HepG2 (cell line): Measurements from ENCODE around the gene RIN3. TPM values are rescaled to one million over a fixed set of nuclear protein-coding genes. Genes with fewer than 3 reads are reported as not detected.
A peak's percentile ranks its signal among the peaks of the same experiment; 100 is the strongest.

Experiments used
- AGO2 ChIP-seq: fragments of 200-400 bp; formaldehyde crosslinking; optimal IDR thresholded peaks from 2 replicates; pipeline ENCODE3; 2017; ENCODE audit warnings: mild to moderate bottlenecking, low read depth, low read length, moderate library complexity
- ATF1 ChIP-seq: IDR thresholded peaks from 2 replicates; pipeline ENCODE4 v1.6.1; 2016; ENCODE audit warnings: mild to moderate bottlenecking, control low read depth
- HDAC2 ChIP-seq: sonication (generic); formaldehyde crosslinking; IDR thresholded peaks from 2 replicates; pipeline ENCODE4 v1.4.0; 2020; ENCODE audit warnings: missing genetic modification reagents
- KDM3A ChIP-seq: IDR thresholded peaks from 2 replicates; pipeline ENCODE4 v1.6.1; 2018; ENCODE audit warnings: low read depth, missing compliant biosample characterization
- REPIN1 ChIP-seq: sonication (generic); formaldehyde crosslinking; IDR thresholded peaks from 2 replicates; pipeline ENCODE4 v1.8.0; 2022; ENCODE audit warnings: missing genetic modification reagents, low read depth, mild to moderate bottlenecking, borderline replicate concordance
- RERE ChIP-seq: IDR thresholded peaks from 2 replicates; pipeline ENCODE4 v1.6.1; 2016; ENCODE audit warnings: low read depth, missing genetic modification reagents, missing compliant biosample characterization
- ZBTB20 ChIP-seq: sonication (generic); formaldehyde crosslinking; IDR thresholded peaks from 2 replicates; pipeline ENCODE4 v1.8.1; 2023; ENCODE audit warnings: missing genetic modification reagents, low read depth, mild to moderate bottlenecking, borderline replicate concordance
- ZBTB25 ChIP-seq: IDR thresholded peaks from 2 replicates; pipeline ENCODE4 v1.6.1; 2018; ENCODE audit warnings: missing genetic modification reagents
- ZBTB4 ChIP-seq: sonication (generic); formaldehyde crosslinking; IDR thresholded peaks from 2 replicates; pipeline ENCODE4 v1.4.0; 2020; ENCODE audit warnings: missing genetic modification reagents, mild to moderate bottlenecking, borderline replicate concordance
- ZNF609 ChIP-seq: sonication (generic); formaldehyde crosslinking; IDR thresholded peaks from 2 replicates; pipeline ENCODE4 v1.4.0; 2020; ENCODE audit warnings: mild to moderate bottlenecking, missing genetic modification reagents, borderline replicate concordance
- ZNF761 ChIP-seq: sonication (generic); formaldehyde crosslinking; conservative IDR thresholded peaks from 2 replicates; pipeline ENCODE4 v1.4.0; 2020; ENCODE audit warnings: mild to moderate bottlenecking, missing genetic modification reagents
- ZNF781 ChIP-seq: sonication (generic); formaldehyde crosslinking; IDR thresholded peaks from 2 replicates; pipeline ENCODE4 v1.5.1; 2020; ENCODE audit warnings: borderline replicate concordance, mild to moderate bottlenecking, missing genetic modification reagents; ENCODE audit errors: not compliant biosample characterization
- polyA plus RNA-seq, 8 experiments: library from polyadenylated mRNA; depleted of rRNA in 3 of 8; stranded (reverse) in 7 of 8; unstranded in 1 of 8; fragments of >200 nt; fragmentation: Illumina TruSeq in 4 of 8; extraction: Trizol in 4 of 8; gene quantifications; 2 replicates each; pipeline versions ENCODE4 v1.2.1 to v1.2.3, GENCODE V29; 2011 to 2016; ENCODE audit warnings: low read depth in 4 of 8, missing spikeins in 1 of 8, mixed read lengths in 1 of 8; ENCODE audit not compliant: insufficient read depth in 1 of 8
- total RNA-seq, 5 experiments: library from RNA; depleted of rRNA; stranded (reverse); fragments of >200 nt; fragmentation: Illumina TruSeq; extraction: Trizol; gene quantifications; 2 replicates each; pipeline ENCODE4 v1.2.3, GENCODE V29; 2016; ENCODE audit warnings: low read depth in 1 of 5

RIN3 gene
- total and polyA plus RNA-seq, 2 of the 13 experiments (the other 11 are each of a cell fraction or from before 2014, with no cell fraction given), result 2.3 to 3.6 TPM

DNA sequence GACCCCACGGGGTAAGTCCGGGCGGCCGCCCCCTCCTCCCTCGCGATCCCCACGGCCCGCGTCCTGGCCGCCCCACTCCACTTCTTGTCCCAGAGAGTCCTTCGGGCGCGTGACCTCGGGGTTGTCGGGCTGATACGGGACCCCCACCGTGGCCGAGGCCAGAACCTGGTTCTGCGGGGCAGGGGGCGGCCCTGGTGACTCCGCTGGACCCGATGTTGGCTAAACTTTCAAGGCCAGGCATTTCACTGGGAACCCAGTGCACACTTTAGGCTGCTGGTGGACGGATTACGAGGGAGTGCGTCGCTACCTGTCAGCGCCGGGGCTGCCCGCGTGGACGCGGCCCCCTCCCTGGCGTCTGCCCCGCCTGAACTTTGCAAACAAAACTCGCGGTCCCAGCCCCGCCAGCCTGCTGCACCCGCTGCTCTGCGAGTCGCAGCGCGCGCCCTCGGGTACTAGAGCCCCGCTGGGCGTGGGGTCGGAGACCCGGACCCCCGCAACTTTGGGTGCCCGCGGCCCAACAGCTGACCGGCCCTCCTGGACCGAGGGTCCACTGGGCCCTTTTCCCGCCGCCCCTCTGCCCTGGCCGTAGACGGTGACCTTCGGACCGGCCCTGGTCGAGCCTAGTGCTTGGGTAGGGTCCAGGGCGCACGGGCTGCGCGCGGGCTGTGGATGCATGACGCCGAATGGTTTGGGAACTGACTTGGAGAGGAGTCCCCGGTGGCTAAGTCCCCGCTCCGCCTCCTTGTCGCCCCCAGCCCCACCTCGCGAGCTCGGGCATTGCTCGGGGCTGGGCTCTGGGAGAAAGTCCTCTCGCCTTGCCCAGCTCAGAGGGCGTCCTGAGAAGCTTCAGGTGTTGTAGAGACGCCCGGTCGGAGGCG lies 624 bp downstream of the RIN3 start (continued):
- TF ChIP-seq AGO2, result peak; percentile 83
- TF ChIP-seq ATF1 (CRISPR knock-in tag), result no peak
- no peak for TF ChIP-seq ZBTB25
- TF ChIP-seq REPIN1 (CRISPR knock-in tag), result 0 out of 2 replicates have a peak, but pooled peaks have one; percentile 65
- TF ChIP-seq HDAC2 (CRISPR knock-in tag), result peak; percentile 73
- TF ChIP-seq ZNF761 (CRISPR knock-in tag), result 0 out of 2 replicates have a peak, but pooled peaks have one; percentile 18
- TF ChIP-seq ZBTB4 (CRISPR knock-in tag), result no peak
- TF ChIP-seq ZNF609, result peak; percentile 47; the same call in 1 of the 2 replicates
- TF ChIP-seq ZNF781, result peak; percentile 80
- TF ChIP-seq KDM3A (CRISPR knock-in tag), result 0 out of 2 replicates have a peak, but pooled peaks have one; percentile 77
- peak; percentile 32; the same call in 1 of the 2 replicates for TF ChIP-seq ZBTB20
- TF ChIP-seq RERE (CRISPR knock-in tag), result no peak
